Transverse colon (tissue), 4 donors: Measurements from ENCODE around the gene GABPB1. TPM values are rescaled to one million over a fixed set of nuclear protein-coding genes. Genes with fewer than 3 reads are reported as not detected.
"Not testable (repeated sequence)": the region's sequence is repeated elsewhere in the genome, so short reads cannot be mapped to it uniquely, and the experiment has no call there.

ENCODE experiments used
- DNase-seq: peaks from one replicate; pipeline ENCODE4 v3.0.0-alpha.2; 2019
- H3K27ac ChIP-seq, 4 donors: fragments of 200-600 bp; sonication (generic); 2 replicates each; pipeline ENCODE4 v1.5.1; 2016 to 2018; ENCODE audit warnings: inconsistent platforms in 4 of 4
- H3K27me3 ChIP-seq: fragments of 200-600 bp; sonication (generic); 2 replicates; pipeline ENCODE4 v1.5.1; 2017; ENCODE audit warnings: inconsistent platforms
- H3K36me3 ChIP-seq, 4 donors: fragments of 200-600 bp; sonication (generic); 2 replicates each; pipeline ENCODE4 v1.5.1; 2017 to 2019; ENCODE audit warnings: inconsistent platforms in 4 of 4
- H3K4me1 ChIP-seq, 4 donors: fragments of 200-600 bp; sonication (generic); 2 replicates each; pipeline ENCODE4 v1.5.1; 2017 to 2020; ENCODE audit warnings: inconsistent platforms in 4 of 4
- H3K4me3 ChIP-seq, 4 donors: fragments of 200-600 bp; sonication (generic); 1 replicate in 1 of 4; 2 replicates in 3 of 4; pipeline versions ENCODE4 v1.5.1 to v1.6.1; 2017 to 2019; ENCODE audit warnings: inconsistent platforms in 4 of 4
- H3K9me3 ChIP-seq, 2 donors: fragments of 200-600 bp; sonication (generic); 2 replicates each; pipeline ENCODE4 v1.5.1; 2017 to 2019; ENCODE audit warnings: inconsistent platforms in 2 of 2
- CTCF ChIP-seq, 5 experiments: fragments of 200-600 bp in 3 of 5; fragments of 450-650 bp in 2 of 5; sonication (generic) in 3 of 5; IDR thresholded peaks; 1 replicate in 2 of 5; 2 replicates in 3 of 5; pipeline ENCODE4 v1.5.1; 2016 to 2017; ENCODE audit warnings: antibody characterized with exemption in 5 of 5, inconsistent platforms in 3 of 5, mild to moderate bottlenecking in 2 of 5, moderate library complexity in 1 of 5
- EP300 ChIP-seq: sonication (generic); formaldehyde crosslinking; IDR thresholded peaks from one replicate; pipeline ENCODE4 v1.6.1; 2017; ENCODE audit warnings: antibody characterized with exemption, low read depth
- POLR2A ChIP-seq: fragments of 450-650 bp; IDR thresholded peaks from one replicate; pipeline ENCODE4 v1.6.1; 2016; ENCODE audit warnings: antibody characterized with exemption, mild to moderate bottlenecking, moderate library complexity
- POLR2AphosphoS5 ChIP-seq, 3 donors: sonication (generic); formaldehyde crosslinking; IDR thresholded peaks; one replicate each; pipeline ENCODE4 v1.6.1; 2016; ENCODE audit warnings: antibody characterized with exemption in 3 of 3
- WGBS, 2 donors: methylation state at CpG; one replicate each; pipeline ENCODE4 v1.1.5; 2018; ENCODE audit warnings: low coverage in 1 of 2; 5-methylcytosine and 5-hydroxymethylcytosine counted together
- in situ Hi-C, 4 donors: fragments of 200-750 bp; cut with MboI; loops; one replicate each; pipeline versions ENCODE4 v1.15.0 to v1.15.1; 2017; ENCODE audit warnings: low sequenced_read_pairs in 3 of 4, low pct_ligation_motif_present in 1 of 4, low pct_unique_long_range_greater_than_20kb in 1 of 4
- intact Hi-C: fragments of 100-400 bp; cut with DNase I; formaldehyde crosslinking; loops from one replicate; pipeline ENCODE4 v1.15.1; 2023; ENCODE audit warnings: low total_unique reads
- total RNA-seq, 4 donors: library from RNA; depleted of rRNA; stranded (reverse); fragments of >200 nt; gene quantifications; one replicate each; pipeline ENCODE4 v1.1.0, GENCODE V29; 2016

The GABPB1 gene
- total RNA-seq: 10 to 100 TPM in 2 of 4 donors, 1 to 10 TPM in 2; 2.2 to 21.4 (median 13.1) TPM

GRCh38 chr15:50354838-50355618, at the start of gene GABPB1:
GABPB1 (minus strand) TSS chr15:50355198; CDS start chr15:50309798, 45,400 bp downstream.
- in situ Hi-C loops: no loop called here

GRCh38 chr15:50391561-50391960, 36.6 kb upstream of the GABPB1 start:
- H3K4me1 ChIP-seq, H3K36me3 ChIP-seq, DNase-seq, intact Hi-C loops, H3K27ac ChIP-seq, H3K4me3 ChIP-seq, in situ Hi-C loops, H3K9me3 ChIP-seq, H3K27me3 ChIP-seq: not testable (repeated sequence)
- 76 to 89% methylated on average over 2 to 4 of the region's 4 CpGs for WGBS, 2 donors

More at GRCh38 chr15:50354838-50355618, at the start of gene GABPB1:
- peak within 1 kb of the TSS; percentile 98 to 99 (median 98) for H3K27ac ChIP-seq
- peak within 1 kb of the TSS; percentile 78 to 93 (median 84) for H3K4me3 ChIP-seq
- TF ChIP-seq CTCF (IDR thresholded peaks at IDR 0.05) (no peak), POLR2A (peak; percentile 84), EP300 (no peak), POLR2AphosphoS5 (IDR thresholded peaks at IDR 0.05) (peak; percentile 47 to 82 (median 73))
- no peaks in the 10 kb centered on the region for H3K9me3 ChIP-seq
- DNase-seq: peak; percentile 89
- H3K4me1 ChIP-seq: peaks cover 12 to 54% (median 38%) of the 10 kb centered on the region in 4 donors
- no peaks in the 10 kb centered on the region for H3K36me3 ChIP-seq
- intact Hi-C loops: loop anchor here (2.0 kb wide), 1 partner anchor 70 kb away; the partner anchor contains the start of gene USP8
- no peaks in the 10 kb centered on the region for H3K27me3 ChIP-seq
- WGBS, 2 donors: 1% methylated on average over 70 of the region's 70 CpGs; no CpG with 5 or more reads in 1 of the 2 donors

GRCh38 chr15:50390554-50391264, 35.7 kb upstream of the GABPB1 start:
- no peaks in the 10 kb centered on the region for H3K9me3 ChIP-seq
- H3K4me1 ChIP-seq: no peaks in the 10 kb centered on the region
- no peaks in the 10 kb centered on the region for H3K27me3 ChIP-seq
- intact Hi-C loops: no loop called here
- DNase-seq: no peak
- H3K27ac ChIP-seq: no peak overlapping the region
- 45 to 51% methylated on average over 4 of the region's 4 CpGs for WGBS, 2 donors
- H3K36me3 ChIP-seq: no peaks in the 10 kb centered on the region
- in situ Hi-C loops: no loop called here
- no peak for TF ChIP-seq CTCF (IDR thresholded peaks at IDR 0.05)
- no peak for TF ChIP-seq POLR2A
- no peak for TF ChIP-seq POLR2AphosphoS5 (IDR thresholded peaks at IDR 0.05)
- no peak for TF ChIP-seq EP300
- H3K4me3 ChIP-seq: no peak overlapping the region

- H3K27me3 ChIP-seq, H3K36me3 ChIP-seq, in situ Hi-C loops, DNase-seq, intact Hi-C loops, H3K9me3 ChIP-seq, H3K4me1 ChIP-seq, H3K27ac ChIP-seq, H3K4me3 ChIP-seq: not testable (repeated sequence)
- 74% methylated on average over 5 of the region's 5 CpGs; no CpG with 5 or more reads in 1 of the 2 donors for WGBS, 2 donors
These were observed 27.4 kb upstream of the GABPB1 start for GRCh38 chr15:50382408-50382807.

- no peaks in the 10 kb centered on the region for H3K4me1 ChIP-seq
- TF ChIP-seq POLR2AphosphoS5 (IDR thresholded peaks at IDR 0.05) (no peak), CTCF (IDR thresholded peaks at IDR 0.05) (no peak), POLR2A (no peak), EP300 (no peak)
- no peaks in the 10 kb centered on the region for H3K36me3 ChIP-seq
- H3K9me3 ChIP-seq: no peaks in the 10 kb centered on the region
- H3K27me3 ChIP-seq: no peaks in the 10 kb centered on the region
- intact Hi-C loops (no loop called here), in situ Hi-C loops (no loop called here)
- WGBS, 2 donors: 80 to 82% methylated on average over 1 of the region's 1 CpG
- DNase-seq: no peak
- H3K4me3 ChIP-seq: no peak overlapping the region
- no peak overlapping the region for H3K27ac ChIP-seq
These were observed 26.4 kb upstream of the GABPB1 start for GRCh38 chr15:50381438-50381837.
